Ramos (cell line): Measurements from ENCODE around the gene CDH4.

Experiments
- in situ Hi-C: fragments of 300-500 bp; cut with MboI; formaldehyde crosslinking; loops from one replicate; pipeline ENCODE4 v1.14.3; 2022; ENCODE audit warnings: low sequenced_read_pairs; ENCODE audit not compliant: unreplicated experiment

Gene CDH4

GRCh38 chr20:61299104-61299503 lies 47.0 kb downstream of the CDH4 start:
- in situ Hi-C loops = no loop called here

DNA sequence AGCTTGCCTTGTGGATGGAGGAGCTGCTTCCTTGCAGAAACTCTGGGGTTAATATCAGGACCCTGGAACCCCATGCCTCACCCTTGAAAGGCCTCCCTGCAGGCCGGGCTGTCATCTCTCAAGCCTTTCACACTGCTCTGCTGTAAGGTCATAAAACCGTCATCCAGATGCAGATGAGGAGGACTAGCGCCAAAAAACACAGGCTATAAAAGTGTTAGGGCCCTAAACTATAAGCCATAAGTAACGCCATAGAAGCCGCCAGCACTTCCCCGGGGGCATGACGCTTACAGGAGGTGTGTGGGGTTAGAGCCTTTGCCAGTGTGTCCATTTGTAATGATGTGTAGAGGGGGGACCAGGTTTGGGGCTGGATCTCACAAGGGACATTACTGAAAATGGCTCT lies 47.6 kb downstream of the CDH4 start:
- in situ Hi-C loops = no loop called here

GRCh38 chr20:61300293-61300692 lies 48.2 kb downstream of the CDH4 start:
- in situ Hi-C loops = no loop called here

DNA sequence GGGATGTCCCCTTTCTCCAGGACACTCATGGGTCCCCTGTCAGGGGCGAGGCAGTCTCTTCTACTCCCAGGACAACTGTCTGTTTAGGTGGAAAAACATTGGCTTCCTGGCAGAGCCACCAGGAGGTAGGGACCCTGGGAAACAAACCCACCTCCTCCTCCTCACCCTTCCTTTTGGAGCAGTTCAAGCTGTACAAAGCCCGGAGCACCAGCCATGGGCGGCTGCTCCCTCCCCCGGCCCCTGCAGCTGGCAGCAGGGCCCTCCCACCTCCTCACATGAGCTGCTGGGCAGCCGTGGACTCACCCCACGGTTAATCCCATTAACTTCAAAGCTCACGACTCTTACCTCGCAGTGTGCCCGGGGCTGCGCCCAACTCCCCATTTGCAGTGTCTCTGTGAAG lies 48.6 kb downstream of the CDH4 start:
- in situ Hi-C loops = no loop called here

DNA sequence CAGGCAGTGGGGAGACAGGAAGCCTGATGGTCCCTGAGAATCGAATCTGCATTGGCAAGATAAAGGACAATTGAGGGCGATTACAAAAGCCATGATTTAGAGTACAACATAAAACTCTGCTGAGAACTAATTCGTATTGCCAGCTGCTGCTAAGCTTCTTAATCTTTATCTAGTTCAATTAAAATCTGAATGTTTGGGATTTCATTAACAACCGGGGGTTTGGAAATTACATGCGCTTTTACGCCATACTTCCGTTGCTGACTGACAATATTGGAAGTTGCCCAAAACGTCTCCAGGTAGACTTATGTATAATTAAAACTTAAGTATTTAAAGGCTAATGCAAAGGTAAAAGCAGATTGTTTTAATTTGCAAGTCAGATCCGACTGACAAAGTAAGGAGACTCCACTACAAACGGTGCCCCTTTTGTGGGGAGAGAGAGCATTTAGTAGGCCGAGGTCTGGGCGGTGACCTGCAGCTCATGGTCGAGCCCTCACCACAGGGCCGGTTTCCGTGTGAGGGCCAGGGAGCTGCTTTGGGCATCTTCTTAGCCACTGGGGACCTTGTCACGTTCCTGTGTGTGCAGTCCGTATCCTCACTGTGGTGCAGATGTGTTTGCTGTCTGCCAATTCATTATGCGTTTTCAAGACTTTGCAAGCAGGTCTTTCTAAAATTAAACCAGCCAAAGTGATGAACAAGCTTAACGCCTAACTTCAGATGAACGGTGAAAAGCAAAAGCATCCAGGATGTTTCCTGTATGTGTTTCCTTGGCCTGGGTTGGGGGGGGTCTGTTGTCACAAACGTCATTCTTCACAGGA lies 49.9 kb downstream of the CDH4 start:
- in situ Hi-C loops = no loop called here

DNA sequence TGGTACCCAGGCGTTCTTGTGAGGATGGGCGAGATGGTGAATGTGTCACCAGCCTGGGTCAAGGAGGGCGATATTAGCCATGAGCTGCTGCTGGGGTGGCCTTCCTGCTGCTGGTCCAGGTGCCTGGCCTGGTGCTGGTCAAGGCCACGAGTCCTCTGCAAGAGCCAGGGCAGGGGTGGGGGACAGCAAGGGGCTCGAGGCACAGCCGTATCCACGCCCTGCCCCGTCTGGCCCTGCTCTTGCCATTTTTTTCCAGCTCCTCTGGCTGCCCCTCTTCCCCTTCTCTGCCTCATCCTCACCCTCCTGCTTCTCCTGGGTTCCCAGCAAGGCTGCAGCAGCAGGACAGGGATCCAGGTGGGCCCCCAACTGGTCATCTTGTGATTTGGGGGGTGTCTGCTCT lies 51.2 kb downstream of the CDH4 start:
- in situ Hi-C loops = no loop called here

DNA sequence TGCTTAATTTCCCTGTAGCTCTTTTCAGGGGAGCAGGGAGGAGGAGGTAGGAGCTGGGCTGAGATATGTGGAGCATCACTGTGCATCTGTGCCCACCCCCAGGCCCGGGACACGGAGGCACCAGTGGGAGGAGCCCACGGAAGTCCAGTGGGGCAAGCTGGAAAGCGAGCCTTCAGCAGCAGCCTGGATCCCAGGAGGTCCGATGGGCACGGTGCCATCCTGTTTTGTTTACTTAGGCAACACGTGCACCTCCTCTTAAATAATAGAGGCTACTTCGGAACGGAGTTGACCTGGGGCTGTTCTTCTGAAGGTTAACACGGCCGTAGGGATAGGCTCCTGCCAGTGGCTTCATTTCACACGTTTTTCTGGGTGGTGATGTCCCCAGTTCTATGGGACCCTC lies 51.6 kb downstream of the CDH4 start:
- in situ Hi-C loops = no loop called here

- in situ Hi-C loops = no loop called here
These were observed 52.7 kb downstream of the CDH4 start for GRCh38 chr20:61304750-61305149.

DNA sequence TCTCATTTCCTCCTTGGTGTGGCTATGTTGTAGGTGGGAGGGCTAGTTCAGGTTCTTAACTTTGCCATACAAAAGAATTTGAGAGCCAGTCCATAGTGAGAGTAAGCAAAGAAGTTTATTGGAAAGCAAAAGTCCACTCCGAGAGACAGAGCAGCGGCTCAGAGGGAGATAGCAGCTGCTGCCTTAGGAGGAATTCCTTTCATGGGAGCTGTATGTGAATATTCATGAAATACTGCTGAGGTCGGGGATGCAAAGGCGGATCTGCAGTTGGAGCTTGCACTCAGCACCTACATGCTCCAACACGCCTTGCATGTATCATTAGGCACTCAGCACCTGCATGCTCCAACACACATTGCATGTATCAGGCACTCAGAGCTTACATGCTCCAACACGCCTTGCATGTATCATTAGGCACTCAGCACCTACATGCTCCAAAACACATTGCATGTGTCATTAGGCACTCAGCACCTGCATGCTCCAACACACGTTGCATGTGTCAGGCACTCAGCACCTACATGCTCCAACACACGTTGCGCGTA lies 54.9 kb downstream of the CDH4 start:
- in situ Hi-C loops = no loop called here

GRCh38 chr20:61307686-61308476 lies 55.8 kb downstream of the CDH4 start:
- in situ Hi-C loops = no loop called here

DNA sequence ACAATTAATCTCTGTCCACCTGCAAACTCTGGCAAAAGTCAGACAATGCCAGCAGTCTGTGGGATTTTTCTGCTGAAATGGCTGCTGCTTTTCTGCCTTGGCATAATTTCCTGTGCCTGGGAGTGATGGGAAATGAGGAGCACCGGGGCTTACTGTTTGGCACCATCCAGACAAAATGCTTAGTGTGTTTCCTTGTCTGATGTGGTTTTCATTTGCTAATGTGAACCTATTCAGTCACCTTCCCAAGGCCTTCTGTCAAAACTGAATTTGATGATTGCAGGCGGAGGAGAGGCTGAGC lies 56.4 kb downstream of the CDH4 start:
- in situ Hi-C loops = no loop called here

DNA sequence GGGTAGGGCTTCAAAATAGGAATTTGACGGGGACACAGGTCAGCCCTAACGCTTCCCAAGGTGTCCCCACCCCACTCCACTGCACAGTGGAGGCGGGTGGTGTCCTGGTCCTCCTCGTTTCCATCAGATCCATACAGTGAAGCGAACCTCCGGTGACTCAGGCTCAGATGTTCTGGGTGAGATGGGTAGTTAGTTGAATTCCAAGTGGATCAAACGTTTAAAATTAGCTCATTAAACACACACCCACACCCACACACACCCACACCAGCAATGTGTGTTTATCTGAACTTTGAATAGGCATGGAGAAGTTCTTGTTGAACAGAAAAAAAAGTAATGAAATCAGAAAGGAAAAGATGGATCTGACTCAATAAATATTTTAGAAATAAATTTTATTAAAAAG lies 58.9 kb downstream of the CDH4 start:
- in situ Hi-C loops = no loop called here

DNA sequence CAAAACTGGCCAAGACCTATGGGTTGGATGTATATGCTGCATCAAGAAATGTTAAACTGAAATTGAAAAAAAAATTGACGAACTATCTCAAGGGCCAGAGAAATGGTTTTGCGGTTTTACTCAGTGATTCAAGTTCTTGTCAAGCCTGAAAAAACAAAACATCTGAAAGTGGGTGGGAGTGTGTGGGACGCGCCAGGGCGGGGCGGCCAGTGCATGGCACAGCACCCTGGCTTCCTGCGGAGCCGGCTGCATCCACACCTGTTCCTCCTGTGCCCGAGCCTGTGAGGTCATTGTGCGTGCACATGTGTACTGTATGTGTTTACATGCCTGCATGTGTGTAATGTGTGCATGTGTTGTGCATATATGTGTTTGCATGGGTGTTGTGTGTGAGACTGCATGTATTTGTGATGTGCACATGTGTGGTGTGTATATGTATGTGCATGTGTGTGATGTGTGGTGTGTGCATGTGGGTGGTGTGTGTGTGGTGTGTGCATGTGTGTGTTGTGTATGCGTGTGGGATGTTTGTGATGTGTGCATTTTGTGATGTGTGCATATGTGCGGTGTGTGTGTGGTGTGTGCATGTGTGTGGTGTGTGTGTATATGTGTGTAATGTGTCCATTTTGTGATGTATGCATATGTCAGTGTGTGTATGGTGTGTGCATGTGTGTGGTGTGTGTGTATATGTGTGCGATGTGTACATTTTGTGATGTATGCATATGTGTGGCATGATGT lies 59.8 kb downstream of the CDH4 start:
- in situ Hi-C loops = no loop called here

DNA sequence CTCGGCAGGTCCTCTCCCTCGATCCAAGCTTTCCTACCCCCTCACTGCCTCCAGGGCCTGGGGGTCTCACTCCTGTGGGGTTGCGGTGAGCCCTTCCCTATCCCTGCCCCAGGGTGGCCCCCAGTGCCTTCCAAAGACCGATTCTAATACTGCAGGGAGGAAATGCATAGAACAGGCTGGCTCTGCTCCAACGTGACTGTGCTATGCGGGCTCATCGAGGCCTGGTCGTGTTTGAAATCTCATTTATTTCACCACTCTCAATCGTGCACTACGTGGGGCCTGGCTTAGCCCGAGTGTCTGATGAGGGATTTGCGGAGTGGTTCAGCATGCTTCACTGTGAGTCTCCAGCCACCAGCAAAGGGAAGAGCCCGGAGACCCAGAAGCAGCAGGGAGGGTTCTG lies 60.9 kb downstream of the CDH4 start:
- in situ Hi-C loops = no loop called here

- in situ Hi-C loops = no loop called here
These were observed 61.3 kb downstream of the CDH4 start for GRCh38 chr20:61313396-61313795.

DNA sequence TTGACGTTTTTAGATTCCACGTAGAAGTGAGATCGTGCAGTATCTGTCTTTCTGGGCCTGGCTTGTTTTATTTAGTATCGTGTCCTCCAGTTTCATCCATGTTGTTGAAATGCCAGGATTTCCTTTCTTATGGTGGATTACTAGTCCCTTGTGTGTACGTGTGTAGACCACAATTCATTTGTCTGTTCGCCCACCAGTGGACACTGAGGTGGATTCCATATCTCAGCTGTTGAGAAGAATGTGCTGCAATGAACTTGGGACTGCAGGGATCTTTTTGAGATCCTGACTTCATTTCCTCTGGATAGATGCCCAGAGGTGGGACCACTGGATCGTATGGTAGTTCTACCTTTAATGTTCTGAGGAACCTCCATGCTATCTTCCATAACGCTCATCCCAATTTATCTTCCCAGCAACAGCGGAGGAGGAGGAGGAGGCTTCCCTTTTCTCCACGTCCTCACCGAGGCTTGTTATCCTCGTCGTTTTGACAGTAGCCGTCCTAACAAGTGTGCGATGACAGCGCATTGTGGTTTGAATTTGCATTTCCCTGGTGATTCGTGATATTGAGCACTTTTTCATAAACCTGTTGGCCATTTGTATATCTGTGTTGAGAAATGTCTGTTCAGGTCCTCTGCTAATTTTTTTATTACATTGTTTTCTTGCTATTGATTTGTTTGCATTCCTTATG lies 62.4 kb downstream of the CDH4 start:
- in situ Hi-C loops = no loop called here

GRCh38 chr20:61315319-61315718 lies 63.3 kb downstream of the CDH4 start:
- in situ Hi-C loops = no loop called here

GRCh38 chr20:61316346-61316745 lies 64.3 kb downstream of the CDH4 start:
- in situ Hi-C loops = no loop called here

- in situ Hi-C loops = no loop called here
These were observed 66.0 kb downstream of the CDH4 start for GRCh38 chr20:61317966-61318530.
